GM19438 (cell line): ENCODE data around the gene ABRACL.
"Not testable (repeated sequence)": the region's sequence is repeated elsewhere in the genome, so short reads cannot be mapped to it uniquely, and the experiment has no call there.

Experiments
- ATAC-seq: cut with Tn5 transposase; IDR thresholded peaks from one replicate; pipeline ENCODE4 v1.9.1; 2021; ENCODE audit warnings: low read depth; ENCODE audit not compliant: unreplicated experiment

ABRACL gene, protein sequence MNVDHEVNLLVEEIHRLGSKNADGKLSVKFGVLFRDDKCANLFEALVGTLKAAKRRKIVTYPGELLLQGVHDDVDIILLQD

DNA sequence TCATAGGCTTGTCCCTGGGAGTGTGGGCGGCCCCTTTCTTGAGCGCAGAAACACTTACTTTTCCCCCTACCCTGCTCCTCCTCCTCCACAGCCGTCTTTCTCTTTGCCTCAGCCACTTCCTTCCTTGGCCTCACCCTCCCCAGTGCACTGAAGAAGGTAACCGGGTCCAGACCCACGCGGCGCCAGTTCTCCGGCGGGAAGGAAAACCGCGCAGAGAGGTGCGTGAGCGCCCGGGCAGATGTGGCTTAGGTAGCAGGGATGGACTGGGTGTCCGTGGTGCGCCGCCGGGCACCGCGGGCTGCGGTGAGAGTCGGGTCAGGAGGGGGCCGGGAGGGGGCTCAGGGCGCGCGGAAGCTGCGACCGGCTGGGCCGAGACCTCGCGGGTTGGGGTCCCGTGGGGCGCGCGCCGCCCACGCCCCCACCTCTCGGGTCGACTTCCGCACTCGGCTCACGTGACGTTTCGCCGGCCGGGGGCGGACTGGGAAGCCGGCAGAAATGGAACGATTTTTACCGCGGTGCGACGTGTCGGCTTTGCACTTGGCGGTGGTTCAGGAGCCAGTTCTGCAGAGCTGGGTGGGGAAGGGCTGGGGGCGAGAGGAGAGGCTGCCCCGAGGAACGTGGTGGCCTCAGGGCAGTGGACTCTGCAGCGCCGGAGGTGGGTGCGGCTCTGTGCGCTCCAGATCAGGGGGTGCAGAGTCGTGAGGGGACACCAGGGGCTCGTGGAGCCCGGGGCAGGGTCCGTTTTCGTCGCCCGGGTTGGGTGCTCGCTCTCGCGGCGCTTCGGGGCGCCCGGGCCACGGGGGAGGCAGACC is at the start of gene ABRACL:
Gene ABRACL (plus strand): TSS at position 88 of the 812 bp plus-strand sequence. CDS start 5,416 bp downstream, outside the sequence.
- ATAC-seq: peak; percentile 70

DNA sequence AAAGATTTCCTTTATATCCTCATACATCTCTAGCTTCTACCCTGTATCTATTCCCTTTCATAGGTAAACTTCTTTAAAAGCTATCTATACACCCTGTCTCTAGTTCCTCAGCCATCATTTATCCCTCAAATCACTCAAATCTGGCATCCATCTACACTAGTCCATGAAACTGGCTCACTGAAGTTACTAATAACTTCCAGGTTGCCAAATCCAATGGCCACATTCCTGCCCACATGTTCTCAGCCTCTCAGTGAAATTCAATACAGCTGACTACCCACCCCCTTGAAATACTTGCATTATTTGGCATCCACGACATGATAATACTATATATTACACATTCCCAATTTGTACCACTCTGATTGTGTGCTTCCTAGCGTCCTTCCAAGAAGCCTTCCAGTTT is 49.2 kb upstream of the ABRACL start:
- no peak for ATAC-seq

DNA sequence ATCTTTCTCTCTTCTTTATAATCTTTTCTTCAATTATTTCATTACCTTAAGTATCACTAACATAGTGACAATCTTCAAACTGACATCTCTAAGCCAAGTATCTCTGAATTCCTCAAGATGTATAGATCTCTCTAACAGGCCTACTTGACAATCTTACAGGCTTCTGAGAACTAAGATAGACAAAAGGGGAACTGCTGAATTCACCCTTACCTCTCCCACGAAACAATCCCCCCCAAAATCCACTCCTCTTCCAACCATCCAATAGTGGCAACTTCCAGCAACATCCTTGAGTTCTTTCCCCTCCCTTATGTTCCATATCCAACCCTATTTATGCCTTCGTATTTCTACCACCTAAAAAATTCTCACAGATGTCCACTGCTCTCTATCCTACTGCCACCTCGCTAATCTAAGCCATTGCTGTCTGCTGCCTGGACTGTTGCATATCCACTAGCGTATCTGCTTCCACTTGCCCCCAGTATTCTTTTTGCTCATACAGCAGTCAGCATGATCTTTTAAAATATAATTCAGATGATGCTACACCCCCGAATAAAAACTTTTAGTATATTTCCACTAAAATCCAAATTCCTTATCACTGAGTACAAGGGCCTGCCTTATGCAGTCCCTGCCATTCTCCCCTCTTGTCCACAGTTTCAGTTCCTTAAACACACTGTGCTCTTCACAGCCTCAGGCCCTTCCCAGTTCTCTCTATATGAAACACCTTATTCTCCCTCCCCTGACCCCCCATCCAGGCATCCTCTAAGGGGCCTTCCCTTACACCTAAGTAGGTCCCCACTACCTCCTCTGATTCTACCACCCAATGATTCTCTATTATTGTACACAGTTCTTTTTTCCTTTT is 48.5 kb upstream of the ABRACL start:
- ATAC-seq: no peak

DNA sequence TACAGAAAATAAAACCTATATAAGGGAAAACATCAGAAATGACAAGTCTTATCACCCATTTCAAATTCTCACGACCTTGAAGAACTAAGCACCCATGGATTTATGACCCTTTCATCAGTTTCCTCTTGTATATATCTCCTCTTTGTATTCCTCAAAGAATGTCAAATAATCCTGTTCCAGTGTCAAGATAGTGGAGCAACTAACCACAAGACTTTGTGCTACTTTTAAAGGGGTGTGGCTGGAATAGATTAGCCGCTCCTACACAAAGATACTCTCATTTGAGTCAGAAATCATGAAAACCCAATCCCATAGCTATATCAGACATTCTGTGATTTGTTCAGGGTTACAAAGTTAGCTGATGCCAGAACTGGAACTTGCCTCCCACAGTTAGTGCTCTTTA is 47.1 kb upstream of the ABRACL start:
- no peak for ATAC-seq

DNA sequence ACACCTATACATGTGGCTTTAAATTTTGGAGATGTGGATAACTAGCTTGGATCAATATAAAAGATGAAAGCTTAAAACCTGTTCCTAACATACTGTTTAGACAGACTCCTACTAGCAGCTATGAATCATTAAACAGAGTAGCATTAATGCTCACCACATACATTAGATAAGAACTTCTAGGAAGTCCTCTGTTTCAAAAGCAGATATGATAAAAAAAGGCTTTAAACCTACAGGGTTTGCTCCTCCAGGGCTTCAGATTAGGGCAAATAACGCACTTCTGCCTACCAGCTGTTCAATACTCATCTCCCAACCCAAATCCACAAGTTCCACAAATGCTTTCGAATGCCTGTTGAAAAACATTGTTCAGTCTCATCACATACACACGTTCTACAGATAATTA is 42.0 kb upstream of the ABRACL start:
- ATAC-seq: no peak

DNA sequence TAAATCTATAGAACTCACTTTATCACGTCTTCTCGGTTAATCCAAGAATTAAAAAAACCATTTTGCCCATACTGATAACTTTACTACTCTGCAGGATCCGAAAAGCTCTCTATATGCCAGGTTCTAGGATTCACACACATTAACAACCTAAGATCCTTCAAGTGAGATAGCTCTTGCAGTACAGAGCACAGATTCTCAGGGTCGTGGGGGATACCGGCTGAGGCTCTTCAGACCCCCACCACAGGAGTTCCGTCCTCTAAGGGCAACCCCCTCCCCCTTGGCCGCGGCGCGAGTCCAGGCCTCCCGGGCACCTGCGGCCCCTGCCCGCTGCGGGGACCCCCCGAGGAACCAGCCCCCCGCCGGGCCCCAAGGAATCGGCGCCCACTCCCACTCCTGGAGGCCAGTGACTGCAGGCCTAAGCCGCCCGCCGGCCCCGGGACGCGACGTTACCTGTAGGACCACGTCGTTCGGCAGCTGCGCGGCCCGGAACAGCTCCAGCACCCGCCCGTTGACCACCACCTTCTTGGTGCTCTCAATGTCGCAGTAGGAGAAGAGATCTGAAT is 41.4 kb upstream of the ABRACL start:
- peak; percentile 23 for ATAC-seq

DNA sequence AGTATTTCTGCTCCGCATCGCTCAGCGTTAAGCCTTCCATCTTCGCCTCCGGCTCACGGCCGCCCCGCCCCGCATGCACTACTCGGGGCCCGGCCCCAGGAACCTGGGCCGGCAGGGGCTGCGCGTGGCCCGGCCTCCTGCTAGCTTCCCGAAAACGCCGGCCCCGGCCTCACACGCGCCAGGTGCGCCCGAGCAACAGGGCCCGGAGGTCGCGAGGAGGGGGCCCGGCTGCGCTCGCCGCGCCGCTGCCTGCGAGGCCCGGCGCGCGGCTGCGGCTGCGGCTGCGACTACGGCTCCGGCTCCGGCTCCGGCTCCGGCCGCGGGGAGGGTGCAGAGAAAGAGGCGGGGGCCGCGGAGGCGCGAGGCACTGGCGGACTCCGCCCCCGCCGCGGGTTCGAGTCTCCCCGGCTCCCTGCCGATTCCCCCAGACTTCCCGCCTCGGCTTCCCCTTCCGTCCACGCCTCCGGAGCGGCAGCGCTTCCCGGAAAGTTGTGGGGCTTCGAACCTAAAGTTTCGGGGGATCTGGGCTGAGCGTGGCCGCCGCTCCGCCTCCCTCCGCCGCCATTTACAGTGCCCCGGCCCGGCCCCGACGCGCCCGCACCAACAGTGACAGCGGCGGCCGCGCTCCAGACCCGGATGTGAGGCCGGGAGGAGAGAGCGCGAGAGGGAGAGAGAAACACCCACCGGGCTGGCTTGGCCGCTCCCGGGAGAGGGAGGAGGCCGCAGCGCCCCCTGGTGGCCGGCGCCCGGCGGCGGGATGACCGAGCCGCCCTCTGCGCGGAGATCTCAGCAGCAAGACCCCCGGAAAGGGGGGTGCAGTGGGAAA is 40.7 kb upstream of the ABRACL start, which contains the start of gene REPS1:
Gene REPS1 (minus strand): TSS at position 611 of the 826 bp plus-strand sequence. CDS start 571 bp downstream, at position 40.
- ATAC-seq: peak; percentile 90

DNA sequence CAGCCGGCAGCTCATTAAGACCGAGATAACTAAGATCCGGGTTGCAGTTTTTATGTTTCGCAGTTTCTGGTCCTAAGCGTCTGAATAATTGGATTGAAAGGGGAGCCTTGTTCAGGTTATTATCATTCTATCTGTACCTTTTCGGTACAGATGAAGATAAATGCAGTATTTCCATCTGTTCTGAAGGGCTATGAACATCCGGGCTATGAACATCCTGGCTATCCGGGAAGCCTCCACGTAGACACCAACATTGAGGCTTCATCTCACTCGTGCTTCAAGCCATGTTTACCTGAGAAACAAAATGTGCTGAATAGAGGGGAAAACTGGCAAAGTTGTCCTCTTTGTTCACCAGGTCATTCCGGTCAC is 40.1 kb upstream of the ABRACL start:
- ATAC-seq: peak; percentile 11

DNA sequence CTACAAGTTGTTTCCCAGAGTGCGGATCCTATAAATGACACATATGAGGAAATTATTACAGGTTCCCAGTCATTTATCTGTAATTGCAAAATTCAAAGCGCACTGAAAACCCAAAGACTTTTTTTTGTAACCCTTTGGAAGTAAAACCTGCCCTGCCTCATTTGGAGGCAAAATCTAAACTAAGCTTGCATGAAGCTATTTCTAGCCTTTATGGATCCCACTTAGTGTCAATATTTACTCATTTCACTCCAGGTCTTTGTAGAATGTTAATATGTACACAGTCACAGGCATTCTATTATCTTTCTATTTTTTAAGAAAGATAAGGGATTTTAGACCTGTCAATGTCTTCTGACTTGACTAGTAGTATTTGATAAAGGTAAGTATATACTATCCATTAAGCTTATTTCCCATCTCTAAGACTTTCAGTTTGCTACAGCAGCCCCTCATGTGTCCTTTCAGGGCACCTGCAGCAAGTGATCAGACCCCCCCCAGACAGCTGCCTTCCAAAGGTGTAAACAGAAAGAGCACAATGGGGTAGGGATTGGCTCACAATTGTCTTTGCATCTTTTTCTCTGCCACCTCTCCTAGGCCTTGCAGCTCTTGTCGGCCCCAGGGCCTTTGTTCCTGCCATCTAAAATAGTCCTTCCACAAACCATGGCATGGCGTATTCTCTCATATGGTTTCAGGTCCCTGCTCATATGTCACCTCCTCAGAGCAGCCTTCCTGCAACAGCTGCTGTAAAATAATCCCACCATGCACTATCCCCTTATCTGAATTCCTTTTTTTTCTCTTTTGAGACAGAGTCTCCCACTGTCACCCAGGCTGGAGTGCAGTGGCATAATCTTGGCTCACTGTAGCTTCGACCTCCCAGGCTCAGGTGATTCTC is 39.2 kb upstream of the ABRACL start:
- no peak for ATAC-seq

DNA sequence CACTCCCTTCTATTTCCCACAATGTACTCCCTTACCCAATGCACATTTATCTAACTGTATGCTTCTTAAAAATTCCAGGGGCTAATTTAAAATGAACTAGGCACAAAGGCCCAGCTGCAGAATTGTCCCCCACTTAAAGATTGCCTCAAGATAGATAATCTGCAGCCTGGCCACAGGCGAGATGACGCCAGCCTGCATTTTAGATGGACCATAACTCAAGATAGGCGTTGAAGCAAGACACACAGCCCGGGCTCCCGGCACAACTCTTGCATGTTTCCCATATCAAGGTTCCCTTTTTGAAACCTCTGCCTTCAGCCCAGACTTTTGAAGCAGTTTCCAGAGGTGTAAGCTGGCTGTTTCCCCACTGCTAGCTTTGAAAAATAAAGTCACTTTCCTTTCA is 37.3 kb upstream of the ABRACL start:
- ATAC-seq: no peak

DNA sequence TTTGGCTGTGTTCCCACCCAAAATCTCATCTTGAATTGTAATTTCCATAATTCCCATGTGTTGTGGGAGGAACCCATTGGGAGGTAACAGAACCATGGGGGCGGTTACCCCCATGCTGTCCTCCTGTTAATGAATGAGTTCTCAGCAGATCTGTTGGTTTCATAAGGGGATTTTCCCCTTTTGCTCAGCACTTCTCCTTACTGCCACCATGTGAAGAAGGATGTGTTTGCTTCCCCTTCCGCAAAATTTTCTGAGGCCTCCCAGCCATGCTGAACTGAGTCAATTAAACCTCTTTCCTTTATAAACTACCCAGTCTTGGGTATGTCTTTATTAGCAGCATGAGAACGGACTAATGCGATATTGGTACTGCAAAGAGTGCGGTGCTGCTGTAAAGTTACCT is 35.6 kb upstream of the ABRACL start:
- not testable (repeated sequence) for ATAC-seq

DNA sequence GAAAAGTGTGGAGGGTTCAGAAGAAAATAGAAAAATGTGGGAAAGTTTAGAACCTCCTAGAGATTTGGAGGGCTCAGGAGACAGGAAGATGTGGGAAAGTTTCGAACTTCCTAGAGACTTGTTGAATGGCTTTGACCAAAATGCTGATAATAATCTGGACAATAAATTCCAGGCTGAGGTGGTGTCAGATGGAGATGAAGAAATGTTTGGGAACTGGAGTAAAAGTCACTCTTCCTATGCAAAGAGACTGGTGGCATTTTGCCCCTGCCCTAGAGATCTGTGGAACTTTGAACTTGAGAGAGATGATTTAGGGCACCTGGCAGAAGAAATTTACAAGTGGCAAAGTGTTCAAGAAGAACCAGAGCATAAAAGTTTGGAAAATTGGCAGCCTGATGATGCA is 35.1 kb upstream of the ABRACL start:
- not testable (repeated sequence) for ATAC-seq

DNA sequence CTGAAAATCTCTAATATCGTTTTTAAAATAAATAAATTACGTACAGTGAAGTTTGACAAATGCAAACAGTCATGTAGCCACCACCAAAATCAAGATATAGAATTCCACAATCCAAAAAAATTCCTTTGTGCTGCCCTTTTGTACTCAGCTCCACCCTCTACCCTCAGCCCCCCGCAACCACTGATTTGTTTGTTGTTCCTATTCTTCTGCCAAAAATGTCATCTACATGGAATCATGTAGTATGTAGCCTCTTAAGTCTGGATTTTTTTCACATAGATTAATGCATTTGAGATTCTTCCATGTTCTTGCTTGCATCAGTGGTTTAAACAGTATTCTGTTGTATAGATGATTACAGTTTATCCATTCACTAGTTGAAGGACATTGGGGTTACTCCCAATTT is 32.0 kb upstream of the ABRACL start:
- ATAC-seq: no peak

DNA sequence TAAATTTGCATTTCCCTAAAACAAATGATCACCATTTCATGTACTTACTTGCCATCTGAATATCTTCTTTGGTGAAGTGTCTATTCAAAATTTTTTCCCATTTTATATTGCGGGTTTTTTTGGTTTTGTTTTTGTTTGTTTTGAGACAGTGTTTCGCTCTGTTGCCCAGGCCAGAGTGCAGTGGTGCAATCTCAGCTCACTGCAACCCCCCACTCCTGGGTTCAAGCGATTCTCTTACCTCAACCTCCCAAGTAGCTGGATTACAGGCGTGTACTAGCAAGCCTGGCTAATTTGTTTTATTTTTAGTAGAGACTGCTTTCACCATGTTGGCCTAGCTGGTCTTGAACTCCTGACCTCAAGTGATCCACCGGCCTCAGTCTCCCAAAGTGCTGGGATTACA is 31.4 kb upstream of the ABRACL start:
- ATAC-seq: no peak

DNA sequence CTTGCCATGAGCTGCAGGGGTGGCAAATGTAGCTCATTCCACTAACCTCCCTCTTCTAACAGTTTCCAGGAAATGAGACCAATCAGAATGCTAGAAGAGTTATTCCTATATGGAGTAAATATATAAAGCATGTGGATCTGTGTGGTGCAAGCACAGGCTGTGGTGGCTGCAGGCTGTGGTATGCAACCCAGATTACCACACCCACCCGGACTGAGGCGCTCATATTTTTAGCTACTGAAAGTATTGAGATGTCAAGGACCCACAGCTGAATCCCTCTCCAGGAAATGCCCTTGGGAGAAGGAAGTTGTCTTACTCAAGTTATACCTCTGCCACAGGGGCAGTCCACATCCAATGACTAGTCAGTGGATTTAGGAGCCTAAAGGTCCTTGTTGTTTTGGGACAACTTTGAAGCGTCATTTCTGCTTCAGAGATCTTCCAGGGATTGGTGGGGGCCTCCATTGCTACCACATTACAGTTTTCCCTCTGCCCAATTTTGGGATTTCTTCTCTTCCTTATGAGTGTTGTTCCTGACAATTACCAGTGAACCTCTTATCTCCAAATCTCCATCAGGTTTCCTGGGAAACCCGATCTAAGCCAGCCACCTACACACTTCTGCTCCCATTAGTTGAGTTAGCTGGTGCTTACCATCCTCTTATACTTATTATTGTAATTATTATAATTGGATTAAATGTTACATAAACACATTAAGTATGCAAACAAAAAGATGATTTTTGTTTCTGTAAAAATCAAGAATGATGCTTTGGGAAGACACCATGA is 28.4 kb upstream of the ABRACL start:
- ATAC-seq: no peak

DNA sequence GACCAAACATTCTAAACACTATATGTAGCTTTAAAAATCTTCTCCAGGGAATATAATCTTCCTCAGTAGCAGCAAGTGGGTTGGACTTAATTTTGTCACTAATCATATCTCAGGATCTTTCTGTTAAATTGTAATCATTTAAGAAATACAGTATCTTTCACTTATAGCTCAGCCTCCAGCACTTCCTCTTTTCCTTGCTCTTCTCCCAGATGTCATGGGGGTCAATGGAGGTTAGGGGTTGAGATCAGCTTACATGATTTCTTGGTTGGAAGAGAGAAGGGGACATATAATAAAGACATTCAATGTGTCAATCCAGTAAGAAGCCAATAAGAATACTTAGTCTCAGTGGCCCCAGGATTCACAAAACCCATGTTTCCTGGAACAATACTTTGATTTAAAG is 24.8 kb upstream of the ABRACL start:
- ATAC-seq: no peak

DNA sequence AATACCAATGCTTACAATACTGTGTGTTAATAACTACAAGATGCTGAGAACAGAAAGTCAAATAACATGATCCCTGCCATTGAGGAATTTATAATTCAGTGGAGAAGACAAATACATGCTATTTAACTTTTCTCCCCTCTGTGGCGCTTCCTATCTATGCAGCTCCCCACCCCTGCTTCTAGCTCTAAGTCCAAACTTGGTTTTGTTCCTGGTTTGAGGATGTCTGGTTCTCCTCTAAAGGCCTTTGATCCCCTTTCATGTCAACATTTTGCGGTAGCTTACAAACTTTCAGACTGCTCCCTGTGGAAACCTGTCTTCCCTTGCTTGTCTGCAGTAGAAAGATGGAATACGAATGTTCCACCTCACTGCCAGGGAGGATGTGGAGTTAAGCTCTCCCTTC is 22.1 kb upstream of the ABRACL start:
- ATAC-seq: no peak

DNA sequence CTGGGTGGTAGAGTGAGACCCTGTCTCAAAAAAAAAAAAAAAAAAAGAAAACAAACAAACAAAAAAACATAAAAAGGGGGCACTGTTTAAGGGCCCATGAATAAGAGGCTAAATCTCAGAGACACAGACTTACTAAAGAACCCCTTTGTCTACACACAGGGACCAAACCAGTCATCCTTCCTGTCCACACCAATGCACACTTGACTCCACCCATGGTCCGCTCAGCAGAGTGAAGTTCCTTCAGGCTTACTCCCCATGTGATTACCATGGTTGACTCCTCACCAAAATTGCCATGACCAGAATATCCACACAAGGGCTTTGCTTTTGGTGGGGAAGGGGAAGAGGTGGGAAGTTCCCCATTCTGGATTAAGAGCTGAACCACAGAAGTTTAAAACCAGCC is 21.1 kb upstream of the ABRACL start:
- no peak for ATAC-seq

DNA sequence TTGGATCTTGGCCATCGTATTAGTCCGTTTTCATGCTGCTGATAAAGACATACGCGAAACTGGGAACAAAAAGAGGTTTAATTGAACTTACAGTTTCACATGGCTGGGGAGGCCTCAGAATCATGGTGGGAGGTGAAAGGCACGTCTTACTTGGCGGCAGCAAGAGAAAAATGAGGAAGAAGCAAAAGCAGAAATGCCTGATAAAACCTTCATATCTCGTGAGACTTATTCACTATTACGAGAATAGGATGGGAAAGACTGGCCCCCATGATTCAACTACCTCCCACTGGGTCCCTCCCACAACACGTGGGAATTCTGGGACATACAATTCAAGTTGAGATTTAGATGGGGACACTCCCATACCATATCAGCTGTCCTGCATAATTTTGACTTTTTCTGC is 20.4 kb upstream of the ABRACL start:
- ATAC-seq: no peak
